HTR-8/SVneo (cell line): ENCODE measurements around the gene TFPT.

Source experiments
- DNase-seq: peaks from one replicate; pipeline ENCODE4 v3.0.0; 2011; ENCODE audit warnings: low spot score, mixed read lengths; ENCODE audit not compliant: insufficient read length
- FAIRE-seq: peaks from 2 replicates; lab custom pipeline; 2011; peaks lifted over from hg19 to GRCh38; lab: Jason Lieb, UNC

Gene TFPT

GRCh38 chr19:54115109-54116063 is at the start of gene TFPT, which contains the start of gene PRPF31:
Gene TFPT, minus strand, starts transcription at chr19:54115657. Its CDS starts 388 bp downstream, at chr19:54115269.
Gene PRPF31, plus strand, starts transcription at chr19:54115754. Its CDS starts 2,525 bp downstream, at chr19:54118279.
- DNase-seq (peak; percentile 96), FAIRE-seq (peak; percentile 99)

GRCh38 chr19:54165222-54165621 is 49.8 kb upstream of the TFPT start:
- DNase-seq (no peak), FAIRE-seq (peak; percentile 36)

- FAIRE-seq = no peak
- no peak for DNase-seq
Measured at GRCh38 chr19:54164369-54165068, 49.1 kb upstream of the TFPT start.

- DNase-seq = no peak
- no peak for FAIRE-seq
Measured at GRCh38 chr19:54162884-54163283, 47.4 kb upstream of the TFPT start.

- FAIRE-seq (no peak), DNase-seq (no peak)
Measured at GRCh38 chr19:54162241-54162805, 46.9 kb upstream of the TFPT start.

GRCh38 chr19:54160854-54161253 is 45.4 kb upstream of the TFPT start:
- DNase-seq (no peak), FAIRE-seq (no peak)

GRCh38 chr19:54160182-54160811 is 44.8 kb upstream of the TFPT start:
- no peak for DNase-seq

GRCh38 chr19:54159352-54160181 is 44.1 kb upstream of the TFPT start, which contains the start of gene LENG1:
Gene LENG1, minus strand, starts transcription at chr19:54159721. Its CDS starts 26 bp downstream, at chr19:54159695.
- DNase-seq (peak; percentile 99), FAIRE-seq (peak; percentile 99)

More at GRCh38 chr19:54160182-54160811, 44.8 kb upstream of the TFPT start:
- no peak for FAIRE-seq

GRCh38 chr19:54158812-54159351 is 43.4 kb upstream of the TFPT start:
- FAIRE-seq (no peak), DNase-seq (no peak)

GRCh38 chr19:54156953-54157352 is 41.5 kb upstream of the TFPT start:
- no peak for FAIRE-seq

GRCh38 chr19:54156490-54156889 is 41.0 kb upstream of the TFPT start:
- DNase-seq (no peak), FAIRE-seq (no peak)

More at GRCh38 chr19:54156953-54157352, 41.5 kb upstream of the TFPT start:
- DNase-seq = no peak

GRCh38 chr19:54155694-54156093 is 40.2 kb upstream of the TFPT start:
- DNase-seq (no peak), FAIRE-seq (no peak)

GRCh38 chr19:54154603-54155345 is 39.3 kb upstream of the TFPT start:
- DNase-seq (no peak), FAIRE-seq (no peak)

- FAIRE-seq (no peak), DNase-seq (no peak)
Measured at GRCh38 chr19:54153731-54154326, 38.4 kb upstream of the TFPT start.

- FAIRE-seq = no peak
- no peak for DNase-seq
Measured at GRCh38 chr19:54152878-54153524, 37.5 kb upstream of the TFPT start.

- DNase-seq = no peak
- FAIRE-seq = no peak
Measured at GRCh38 chr19:54152267-54152666, 36.8 kb upstream of the TFPT start.

GRCh38 chr19:54151362-54152035 is 36.0 kb upstream of the TFPT start:
- FAIRE-seq (no peak), DNase-seq (no peak)
